ENCODE data around the gene LDLRAP1.

The LDLRAP1 gene

DNA sequence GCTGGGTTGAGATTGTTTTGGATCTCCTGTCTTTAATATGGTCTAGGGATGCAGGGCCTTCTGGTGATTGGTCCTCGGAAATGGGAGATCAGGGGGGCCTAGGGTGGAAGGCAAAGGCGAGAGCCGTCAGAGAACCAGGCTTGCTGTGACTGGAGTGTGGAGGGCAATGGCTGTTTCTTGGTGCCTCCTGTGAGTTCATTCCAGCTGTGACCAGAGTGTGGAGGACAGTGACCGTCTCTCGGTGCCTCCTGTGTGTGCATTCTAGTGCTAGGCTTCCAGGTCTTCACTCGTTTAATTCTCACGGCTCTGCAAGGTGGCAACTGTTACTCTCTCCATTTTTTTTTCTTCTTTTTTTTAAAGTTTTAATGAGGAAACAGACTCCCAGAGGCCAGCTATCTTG lies 14.1 kb downstream of the LDLRAP1 start:
- no peaks in the 10 kb centered on the region for H3K27me3 ChIP-seq (ENCODE audit: low read length)
- no peak overlapping the region for H3K4me3 ChIP-seq (ENCODE audit: insufficient read depth, low read length, poor library complexity, severe bottlenecking)
- H3K9ac ChIP-seq (ENCODE audit: low read length) = no peak overlapping the region
- H4K20me1 ChIP-seq (ENCODE audit: low read depth, low read length) = no peaks in the 10 kb centered on the region
- H3K27ac ChIP-seq (ENCODE audit: low read depth, low read length) = no peak overlapping the region
- no peaks in the 10 kb centered on the region for H3F3A ChIP-seq (ENCODE audit: insufficient read depth)
- no peak overlapping the region for H2AFZ ChIP-seq (ENCODE audit: low read depth, low read length, severe bottlenecking)
- no peak overlapping the region for H3K4me2 ChIP-seq (ENCODE audit: low read depth, low read length, poor library complexity, severe bottlenecking)
- H3K36me3 ChIP-seq (ENCODE audit: low read length) = no peaks in the 10 kb centered on the region
- TF ChIP-seq EZH2phosphoT487 (conservative IDR thresholded peaks at IDR 0.05; ENCODE audit: low read length) (no peak), CTCF (IDR thresholded peaks at IDR 0.05; ENCODE audit: insufficient read depth, low read length, poor library complexity, severe bottlenecking) (no peak)
- H3K9me3 ChIP-seq (ENCODE audit: insufficient read depth, low read length) = no peaks in the 10 kb centered on the region
- no peaks in the 10 kb centered on the region for H3K79me2 ChIP-seq (ENCODE audit: insufficient read depth, low read length)
- no peaks in the 10 kb centered on the region for H3K9me2 ChIP-seq (replicated peaks; ENCODE audit: insufficient read depth, low read length)

DNA sequence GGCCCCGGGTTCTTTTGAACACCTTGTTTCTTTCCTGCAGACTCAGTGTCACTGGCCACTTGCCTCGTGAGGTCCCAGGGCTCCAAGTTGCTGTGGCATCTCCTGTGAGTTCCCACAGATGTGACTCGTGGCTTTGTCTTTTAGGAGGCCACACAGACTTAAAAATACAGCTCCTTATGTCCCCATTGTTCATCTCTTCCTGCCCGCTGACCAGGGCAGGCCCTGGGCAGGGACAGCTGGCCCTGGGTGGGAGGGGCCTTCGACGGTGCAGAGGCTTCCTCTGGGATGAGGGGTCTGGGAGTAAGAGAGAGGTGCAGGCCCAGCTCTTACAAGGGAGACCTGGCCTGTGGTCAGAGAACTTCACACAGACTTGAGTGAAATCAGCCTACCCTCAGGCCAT lies 15.6 kb downstream of the LDLRAP1 start:
- no peaks in the 10 kb centered on the region for H3K79me2 ChIP-seq (ENCODE audit: insufficient read depth, low read length)
- H3K27me3 ChIP-seq (ENCODE audit: low read length) = no peaks in the 10 kb centered on the region
- no peaks in the 10 kb centered on the region for H3F3A ChIP-seq (ENCODE audit: insufficient read depth)
- TF ChIP-seq CTCF (IDR thresholded peaks at IDR 0.05; ENCODE audit: insufficient read depth, low read length, poor library complexity, severe bottlenecking) = no peak
- no peak overlapping the region for H3K27ac ChIP-seq (ENCODE audit: low read depth, low read length)
- no peak overlapping the region for H3K4me2 ChIP-seq (ENCODE audit: low read depth, low read length, poor library complexity, severe bottlenecking)
- H3K9me3 ChIP-seq (ENCODE audit: insufficient read depth, low read length) = no peaks in the 10 kb centered on the region
- H4K20me1 ChIP-seq (ENCODE audit: low read depth, low read length) = no peaks in the 10 kb centered on the region
- H3K4me3 ChIP-seq (ENCODE audit: insufficient read depth, low read length, poor library complexity, severe bottlenecking) = no peak overlapping the region
- H2AFZ ChIP-seq (ENCODE audit: low read depth, low read length, severe bottlenecking) = no peak overlapping the region
- no peaks in the 10 kb centered on the region for H3K9me2 ChIP-seq (replicated peaks; ENCODE audit: insufficient read depth, low read length)
- H3K9ac ChIP-seq (ENCODE audit: low read length) = no peak overlapping the region
- no peaks in the 10 kb centered on the region for H3K36me3 ChIP-seq (ENCODE audit: low read length)

DNA sequence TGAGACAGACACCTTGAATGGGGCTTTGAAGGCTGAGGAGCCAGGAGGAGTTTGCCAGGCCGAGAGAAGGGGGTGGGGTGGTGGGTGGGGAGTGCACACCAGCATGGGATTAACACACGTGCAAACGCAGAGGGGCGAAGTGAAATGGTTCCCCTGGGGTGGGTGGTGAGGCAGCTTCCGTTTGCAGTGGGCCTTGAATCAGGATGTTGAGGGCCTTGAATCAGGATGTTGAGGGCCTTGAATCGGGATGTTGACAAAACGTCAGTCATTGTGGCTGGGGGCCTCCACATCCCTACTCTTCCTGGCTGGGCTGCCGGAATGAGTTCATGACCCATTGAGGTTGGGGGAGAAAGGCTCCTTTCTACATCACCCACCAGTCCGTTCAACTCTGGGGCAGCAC lies 16.6 kb downstream of the LDLRAP1 start:
- Histone ChIP-seq H3K79me2 (ENCODE audit: insufficient read depth, low read length) (no peaks in the 10 kb centered on the region), H4K20me1 (ENCODE audit: low read depth, low read length) (no peaks in the 10 kb centered on the region), H3K4me3 (ENCODE audit: insufficient read depth, low read length, poor library complexity, severe bottlenecking) (no peak overlapping the region), H3F3A (ENCODE audit: insufficient read depth) (no peaks in the 10 kb centered on the region), H3K9ac (ENCODE audit: low read length) (no peak overlapping the region), H3K9me3 (ENCODE audit: insufficient read depth, low read length) (no peaks in the 10 kb centered on the region), H3K4me2 (ENCODE audit: low read depth, low read length, poor library complexity, severe bottlenecking) (no peak overlapping the region), H2AFZ (ENCODE audit: low read depth, low read length, severe bottlenecking) (no peak overlapping the region), H3K9me2 (replicated peaks; ENCODE audit: insufficient read depth, low read length) (no peaks in the 10 kb centered on the region), H3K36me3 (ENCODE audit: low read length) (no peaks in the 10 kb centered on the region), H3K27ac (ENCODE audit: low read depth, low read length) (no peak overlapping the region), H3K27me3 (ENCODE audit: low read length) (no peaks in the 10 kb centered on the region)
- no peak for TF ChIP-seq CTCF (IDR thresholded peaks at IDR 0.05; ENCODE audit: insufficient read depth, low read length, poor library complexity, severe bottlenecking)
- no peak for TF ChIP-seq EZH2phosphoT487 (conservative IDR thresholded peaks at IDR 0.05; ENCODE audit: low read length)

GRCh38 chr1:25560788-25561187 lies 17.4 kb downstream of the LDLRAP1 start:
- Histone ChIP-seq H3K27me3 (ENCODE audit: low read length) (no peaks in the 10 kb centered on the region), H2AFZ (ENCODE audit: low read depth, low read length, severe bottlenecking) (no peak overlapping the region), H3K4me2 (ENCODE audit: low read depth, low read length, poor library complexity, severe bottlenecking) (no peak overlapping the region), H3K27ac (ENCODE audit: low read depth, low read length) (no peak overlapping the region), H3F3A (ENCODE audit: insufficient read depth) (no peaks in the 10 kb centered on the region), H3K79me2 (ENCODE audit: insufficient read depth, low read length) (no peaks in the 10 kb centered on the region), H3K36me3 (ENCODE audit: low read length) (no peaks in the 10 kb centered on the region), H3K4me3 (ENCODE audit: insufficient read depth, low read length, poor library complexity, severe bottlenecking) (no peak overlapping the region), H3K9me2 (replicated peaks; ENCODE audit: insufficient read depth, low read length) (no peaks in the 10 kb centered on the region), H3K9me3 (ENCODE audit: insufficient read depth, low read length) (no peaks in the 10 kb centered on the region), H3K9ac (ENCODE audit: low read length) (no peak overlapping the region), H4K20me1 (ENCODE audit: low read depth, low read length) (no peaks in the 10 kb centered on the region)
- TF ChIP-seq CTCF (IDR thresholded peaks at IDR 0.05; ENCODE audit: insufficient read depth, low read length, poor library complexity, severe bottlenecking) = no peak
- no peak for TF ChIP-seq EZH2phosphoT487 (conservative IDR thresholded peaks at IDR 0.05; ENCODE audit: low read length)
